CD4-positive, alpha-beta T cell (primary cell): ENCODE measurements around the gene ACOX3. TPM values are rescaled to one million over a fixed set of nuclear protein-coding genes. Genes with fewer than 3 reads are reported as not detected.

Source experiments
- ATAC-seq: fragments of 200-7000 bp; cut with Tn5 transposase; one replicate; pipeline ENCODE4 v1.10.0; 2022; ENCODE audit warnings: mild to moderate bottlenecking; ENCODE audit not compliant: poor library complexity
- CTCF ChIA-PET: fragments of 350-600 bp; sonication (Branson Sonifier 250); formaldehyde crosslinking; loops from one replicate; lab custom pipeline; 2021; ENCODE audit warnings: antibody characterized with exemption, inconsistent platforms; lab: Charles Lee
- POLR2A ChIA-PET: fragments of 350-600 bp; sonication (Branson Sonifier 250); formaldehyde crosslinking; loops from one replicate; lab custom pipeline; 2021; ENCODE audit warnings: antibody characterized with exemption, inconsistent platforms; lab: Charles Lee
- DNase-seq, 14 experiments: peaks; one replicate each; pipeline ENCODE4 v3.0.0-alpha.2; 2013 to 2020; ENCODE audit warnings: mixed read lengths in 2 of 14
- H3K27ac ChIP-seq, 2 donors: one replicate each; pipeline versions ENCODE4 v1.5.1 to v1.7.0; 2013; ENCODE audit warnings: low read length in 2 of 2, low read depth in 1 of 2, mild to moderate bottlenecking in 1 of 2
- H3K27me3 ChIP-seq, 2 experiments: 1 replicate in 1 of 2; 2 replicates in 1 of 2; pipeline versions ENCODE4 v1.6.1 to v1.7.0; 2013; ENCODE audit warnings: low read length in 2 of 2, control low read depth in 1 of 2, mild to moderate bottlenecking in 1 of 2, moderate library complexity in 1 of 2; ENCODE audit not compliant: insufficient read depth in 2 of 2, control insufficient read depth in 1 of 2
- H3K36me3 ChIP-seq: one replicate; pipeline ENCODE4 v1.6.1; 2013; ENCODE audit warnings: low read length, control low read depth; ENCODE audit not compliant: insufficient read depth
- H3K4me1 ChIP-seq: one replicate; pipeline ENCODE4 v1.6.1; 2013; ENCODE audit warnings: low read length, control low read depth; ENCODE audit not compliant: insufficient read depth
- H3K4me3 ChIP-seq: one replicate; pipeline ENCODE4 v1.5.1; 2013; ENCODE audit warnings: mild to moderate bottlenecking, low read length, moderate library complexity
- H3K9me3 ChIP-seq, 2 experiments: 1 replicate in 1 of 2; 2 replicates in 1 of 2; pipeline versions ENCODE4 v1.6.1 to v1.7.0; 2013; ENCODE audit warnings: low read length in 2 of 2, mild to moderate bottlenecking in 2 of 2, control low read depth in 1 of 2, moderate library complexity in 1 of 2; ENCODE audit not compliant: control insufficient read depth in 1 of 2, insufficient read depth in 1 of 2
- H3K27ac Mint-ChIP-seq: one replicate; pipeline ENCODE4 v1.8.0; 2020; ENCODE audit warnings: mixed read lengths
- H3K27me3 Mint-ChIP-seq: one replicate; pipeline ENCODE4 v1.8.0; 2021; ENCODE audit warnings: mixed read lengths
- H3K36me3 Mint-ChIP-seq: one replicate; pipeline ENCODE4 v1.8.0; 2021; ENCODE audit warnings: low read depth, mixed read lengths
- H3K4me1 Mint-ChIP-seq: one replicate; pipeline ENCODE4 v1.8.0; 2021; ENCODE audit warnings: low read depth, mixed read lengths
- H3K4me3 Mint-ChIP-seq: one replicate; pipeline ENCODE4 v1.8.0; 2020; ENCODE audit warnings: mild to moderate bottlenecking, mixed read lengths
- H3K9me3 Mint-ChIP-seq: one replicate; pipeline ENCODE4 v1.8.0; 2020; ENCODE audit warnings: mixed read lengths
- CTCF ChIP-seq: fragments of 200-600 bp; IDR thresholded peaks from one replicate; pipeline ENCODE4 v1.8.0; 2022; ENCODE audit warnings: antibody characterized with exemption, mild to moderate bottlenecking
- intact Hi-C, 2 experiments: fragments of 100-400 bp; cut with DNase I in 1 of 2; cut with micrococcal nuclease in 1 of 2; formaldehyde crosslinking; loops; one replicate each; pipeline versions ENCODE4 v1.15.1 to v1.9.0; 2023 to 2025; cut with DNase I, micrococcal nuclease
- total RNA-seq, 174 experiments: library from RNA in 2 of 174; stranded (reverse) in 2 of 174; gene quantifications; one replicate each; pipeline ENCODE4 v1.2.3 and lab custom pipeline; 2021 to 2026

Gene ACOX3
- total RNA-seq, 2 experiments from 2014 or later, result 4.9 to 6.1 TPM

- H3K9me3 Mint-ChIP-seq, result no peaks in the 10 kb centered on the region
- intact Hi-C loops, result no loop called here
- H3K36me3 Mint-ChIP-seq, result peaks cover 37% of the 10 kb centered on the region
- Histone ChIP-seq H3K4me3 (no peak overlapping the region), H3K9me3 (no peaks in the 10 kb centered on the region), H3K36me3 (peaks cover 39% of the 10 kb centered on the region), H3K27ac (no peak overlapping the region), H3K27me3 (no peaks in the 10 kb centered on the region), H3K4me1 (no peaks in the 10 kb centered on the region)
- no peak overlapping the region for H3K4me3 Mint-ChIP-seq
- CTCF ChIA-PET, result interaction anchor here (0.7 kb wide), 1 partner anchor 31 kb away, joined by 3 read pairs; no protein-coding TSS in a partner anchor
- TF ChIP-seq CTCF, result no peak
- H3K27me3 Mint-ChIP-seq, result no peaks in the 10 kb centered on the region
- no peaks in the 10 kb centered on the region for H3K4me1 Mint-ChIP-seq
- no peak for ATAC-seq
- POLR2A ChIA-PET, result no interaction called here
- DNase-seq, result no peak
- no peak overlapping the region for H3K27ac Mint-ChIP-seq
These were observed 30.0 kb upstream of the ACOX3 start for GRCh38 chr4:8470451-8471024.

GRCh38 chr4:8469550-8469949 is 29.0 kb upstream of the ACOX3 start:
- peaks cover 39% of the 10 kb centered on the region for H3K36me3 ChIP-seq
- ATAC-seq, result no peak
- intact Hi-C loops, result no loop called here
- Mint-ChIP-seq H3K27ac (no peak overlapping the region), H3K9me3 (no peaks in the 10 kb centered on the region), H3K4me3 (no peak overlapping the region), H3K27me3 (no peaks in the 10 kb centered on the region), H3K36me3 (peaks cover 44% of the 10 kb centered on the region), H3K4me1 (no peaks in the 10 kb centered on the region)
- TF ChIP-seq CTCF, result no peak
- POLR2A ChIA-PET, result no interaction called here
- no peak overlapping the region for H3K27ac ChIP-seq
- no peak overlapping the region for H3K4me3 ChIP-seq
- DNase-seq, result no peak
- no peaks in the 10 kb centered on the region for H3K4me1 ChIP-seq
- H3K9me3 ChIP-seq, result no peaks in the 10 kb centered on the region
- CTCF ChIA-PET, result no interaction called here
- H3K27me3 ChIP-seq, result no peaks in the 10 kb centered on the region

GRCh38 chr4:8468746-8469535 is 28.4 kb upstream of the ACOX3 start:
- no peaks in the 10 kb centered on the region for H3K27me3 ChIP-seq
- no peak overlapping the region for H3K27ac ChIP-seq
- Mint-ChIP-seq H3K27me3 (no peaks in the 10 kb centered on the region), H3K4me1 (no peaks in the 10 kb centered on the region), H3K4me3 (no peak overlapping the region), H3K9me3 (no peaks in the 10 kb centered on the region), H3K36me3 (peaks cover 45% of the 10 kb centered on the region), H3K27ac (no peak overlapping the region)
- H3K9me3 ChIP-seq, result no peaks in the 10 kb centered on the region
- intact Hi-C loops, result no loop called here
- CTCF ChIA-PET, result no interaction called here
- peak; percentile 27 to 68 (median 41) for DNase-seq
- peaks cover 40% of the 10 kb centered on the region for H3K36me3 ChIP-seq
- TF ChIP-seq CTCF, result peak; percentile 68
- H3K4me1 ChIP-seq, result no peaks in the 10 kb centered on the region
- POLR2A ChIA-PET, result no interaction called here
- no peak overlapping the region for H3K4me3 ChIP-seq
- ATAC-seq, result peak; percentile 86
